Gastroesophageal sphincter (tissue), 4 donors: ENCODE results near the gene LMCD1. TPM values are rescaled to one million over a fixed set of nuclear protein-coding genes. Genes with fewer than 3 reads are reported as not detected.

ENCODE experiments used
- ATAC-seq: fragments of 150-250 bp; one replicate; pipeline ENCODE4 v1.9.1; 2016; ENCODE audit warnings: mild to moderate bottlenecking, moderate library complexity
- H3K27ac ChIP-seq, 4 donors: fragments of 200-600 bp; sonication (generic) in 3 of 4; 1 replicate in 3 of 4; 2 replicates in 1 of 4; pipeline ENCODE4 v1.5.1; 2016 to 2019
- H3K27me3 ChIP-seq: fragments of 200-600 bp; sonication (generic); one replicate; pipeline ENCODE4 v1.5.1; 2019
- H3K36me3 ChIP-seq, 2 donors: fragments of 200-600 bp; sonication (generic); one replicate each; pipeline ENCODE4 v1.5.1; 2019; ENCODE audit warnings: control low read depth in 1 of 2
- H3K4me1 ChIP-seq, 3 donors: fragments of 200-600 bp; sonication (generic); 1 replicate in 2 of 3; 2 replicates in 1 of 3; pipeline ENCODE4 v1.5.1; 2016 to 2019; ENCODE audit warnings: control low read depth in 2 of 3
- H3K4me3 ChIP-seq, 2 donors: fragments of 200-600 bp; sonication (generic); one replicate each; pipeline ENCODE4 v1.5.1; 2019; ENCODE audit warnings: mild to moderate bottlenecking in 1 of 2, moderate library complexity in 1 of 2
- H3K9me3 ChIP-seq, 3 donors: fragments of 200-600 bp; sonication (generic); one replicate each; pipeline ENCODE4 v1.5.1; 2017 to 2019; ENCODE audit warnings: control low read depth in 2 of 3
- CTCF ChIP-seq, 4 experiments: fragments of 200-600 bp in 2 of 4; fragments of 450-650 bp in 2 of 4; sonication (generic) in 1 of 4; IDR thresholded peaks; one replicate each; pipeline ENCODE4 v1.5.1; 2017 to 2019; ENCODE audit warnings: antibody characterized with exemption in 4 of 4, mild to moderate bottlenecking in 2 of 4, moderate library complexity in 2 of 4
- EP300 ChIP-seq: sonication (generic); formaldehyde crosslinking; IDR thresholded peaks from one replicate; pipeline ENCODE4 v1.6.1; 2017; ENCODE audit warnings: antibody characterized with exemption, mild to moderate bottlenecking
- POLR2A ChIP-seq, 2 donors: fragments of 450-650 bp; IDR thresholded peaks; one replicate each; pipeline ENCODE4 v1.6.1; 2017; ENCODE audit warnings: antibody characterized with exemption in 2 of 2, mild to moderate bottlenecking in 2 of 2, moderate library complexity in 1 of 2
- POLR2AphosphoS5 ChIP-seq: sonication (generic); formaldehyde crosslinking; IDR thresholded peaks from one replicate; pipeline ENCODE4 v1.6.1; 2017; ENCODE audit warnings: antibody characterized with exemption
- WGBS, 2 donors: methylation state at CpG; one replicate each; pipeline ENCODE4 v1.1.5; 2018; ENCODE audit warnings: low coverage in 1 of 2; 5-methylcytosine and 5-hydroxymethylcytosine counted together
- total RNA-seq, 4 donors: library from RNA; depleted of rRNA; stranded (reverse); fragments of >200 nt; gene quantifications; one replicate each; pipeline ENCODE4 v1.1.0, GENCODE V29; 2016

LMCD1 gene
- total RNA-seq, 4 donors from 2014 or later: 17.6 to 318 (median 136) TPM

- no peak overlapping the region for H3K4me3 ChIP-seq
- H3K4me1 ChIP-seq: peaks cover 0 to 2% (median 2%) of the 10 kb centered on the region in 3 donors
- H3K9me3 ChIP-seq: peaks cover 0 to 5% (median 0%) of the 10 kb centered on the region in 3 donors
- no peak for TF ChIP-seq CTCF (IDR thresholded peaks at IDR 0.05)
- TF ChIP-seq EP300: no peak
- no peak for TF ChIP-seq POLR2AphosphoS5
- TF ChIP-seq POLR2A (IDR thresholded peaks at IDR 0.05): no peak
- H3K36me3 ChIP-seq: no peaks in the 10 kb centered on the region
- no peak for ATAC-seq
- 90 to 97% methylated on average over 4 to 6 of the region's 6 CpGs for whole genome bisulfite sequencing, 2 donors
- H3K27ac ChIP-seq: no peak overlapping the region
- H3K27me3 ChIP-seq: no peaks in the 10 kb centered on the region
Measured at GRCh38 chr3:8576436-8576835, 74.8 kb downstream of the LMCD1 start.

GRCh38 chr3:8576841-8577571 is 75.4 kb downstream of the LMCD1 start:
- no peaks in the 10 kb centered on the region for H3K27me3 ChIP-seq
- peaks cover 0 to 2% (median 2%) of the 10 kb centered on the region in 3 donors for H3K4me1 ChIP-seq
- TF ChIP-seq POLR2A (IDR thresholded peaks at IDR 0.05): no peak
- TF ChIP-seq EP300: no peak
- TF ChIP-seq POLR2AphosphoS5: no peak
- TF ChIP-seq CTCF (IDR thresholded peaks at IDR 0.05): no peak
- ATAC-seq: no peak
- WGBS, 2 donors: 69 to 84% methylated on average over 4 to 5 of the region's 5 CpGs
- H3K4me3 ChIP-seq: no peak overlapping the region
- no peaks in the 10 kb centered on the region for H3K36me3 ChIP-seq
- no peak overlapping the region for H3K27ac ChIP-seq
- H3K9me3 ChIP-seq: peaks cover 0 to 5% (median 0%) of the 10 kb centered on the region in 3 donors

- Histone ChIP-seq H3K4me3 (no peak overlapping the region), H3K27ac (no peak overlapping the region), H3K9me3 (peaks cover 0 to 5% (median 0%) of the 10 kb centered on the region in 3 donors), H3K36me3 (no peaks in the 10 kb centered on the region), H3K4me1 (peaks cover 0 to 2% (median 2%) of the 10 kb centered on the region in 3 donors), H3K27me3 (no peaks in the 10 kb centered on the region)
- 60 to 85% methylated on average over 4 of the region's 4 CpGs for WGBS, 2 donors
- ATAC-seq: no peak
- TF ChIP-seq EP300 (no peak), POLR2A (IDR thresholded peaks at IDR 0.05) (no peak), POLR2AphosphoS5 (no peak), CTCF (IDR thresholded peaks at IDR 0.05) (no peak)
Measured at GRCh38 chr3:8578282-8578681, 76.7 kb downstream of the LMCD1 start.

GRCh38 chr3:8579096-8579495 is 77.5 kb downstream of the LMCD1 start:
- no peak overlapping the region for H3K27ac ChIP-seq

More at GRCh38 chr3:8579096-8579495, 77.5 kb downstream of the LMCD1 start:
- TF ChIP-seq CTCF (IDR thresholded peaks at IDR 0.05) (no peak), POLR2A (IDR thresholded peaks at IDR 0.05) (no peak), EP300 (no peak), POLR2AphosphoS5 (peak; percentile 3)
- Histone ChIP-seq H3K36me3 (no peaks in the 10 kb centered on the region), H3K27me3 (no peaks in the 10 kb centered on the region), H3K4me3 (no peak overlapping the region), H3K4me1 (no peaks in the 10 kb centered on the region), H3K9me3 (peaks cover 0 to 5% (median 0%) of the 10 kb centered on the region in 3 donors)
- ATAC-seq: no peak
- 41 to 58% methylated on average over 2 to 5 of the region's 5 CpGs for WGBS, 2 donors
